ENCODE measurements around the gene LILRB3.

- TF ChIP-seq CTCF (IDR thresholded peaks at IDR 0.05; ENCODE audit: low read length) (no peak), EZH2 (IDR thresholded peaks at IDR 0.05; ENCODE audit: borderline replicate concordance, low read length) (no peak)
Observed at GRCh38 chr19:54178581-54179261, 44.1 kb downstream of the LILRB3 start.
